SU-DHL-6 (cell line): ENCODE results near the gene EHBP1.

Experiments used
- H2AFZ ChIP-seq: fragments of 200-600 bp; sonication (generic); 2 replicates; pipeline ENCODE4 v1.6.1; 2014; ENCODE audit warnings: low read depth, mild to moderate bottlenecking, moderate library complexity, mixed read lengths, antibody characterized with exemption, low read length; ENCODE audit not compliant: severe bottlenecking
- H3F3A ChIP-seq: fragments of 200-600 bp; shearing (Covaris generic); 2 replicates; pipeline ENCODE4 v1.6.0; 2016; ENCODE audit warnings: antibody characterized with exemption, mild to moderate bottlenecking; ENCODE audit not compliant: insufficient read depth
- H3K27ac ChIP-seq: fragments of 200-600 bp; sonication (generic); 2 replicates; pipeline ENCODE4 v1.5.1; 2016; ENCODE audit warnings: low read depth, mild to moderate bottlenecking, low read length, moderate library complexity, mixed read lengths
- H3K27me3 ChIP-seq: fragments of 200-600 bp; sonication (generic), shearing (Covaris generic); 2 replicates; pipeline ENCODE4 v1.6.0; 2014; ENCODE audit warnings: mild to moderate bottlenecking, low read length
- H3K36me3 ChIP-seq: fragments of 200-600 bp; sonication (generic); 2 replicates; pipeline ENCODE4 v1.6.1; 2014; ENCODE audit warnings: mild to moderate bottlenecking, low read length, mixed read lengths
- H3K4me2 ChIP-seq: fragments of 300-600, 200-600 bp; shearing (Covaris generic), sonication (generic); 2 replicates; pipeline ENCODE4 v1.6.0; 2014; ENCODE audit warnings: low read length, low read depth, mild to moderate bottlenecking; ENCODE audit not compliant: poor library complexity, severe bottlenecking
- H3K4me3 ChIP-seq: fragments of 200-600 bp; sonication (generic); 2 replicates; pipeline ENCODE4 v1.5.1; 2014; ENCODE audit warnings: antibody characterized with exemption, low read length, mild to moderate bottlenecking, mixed read lengths; ENCODE audit not compliant: insufficient read depth, poor library complexity, severe bottlenecking
- H3K79me2 ChIP-seq: fragments of 200-600 bp; sonication (generic); 2 replicates; pipeline ENCODE4 v1.6.1; 2014; ENCODE audit warnings: mild to moderate bottlenecking, low read length, moderate library complexity; ENCODE audit not compliant: insufficient read depth
- H3K9ac ChIP-seq: fragments of 200-600 bp; sonication (generic); 2 replicates; pipeline ENCODE4 v1.7.0; 2014; ENCODE audit warnings: mild to moderate bottlenecking, low read length
- H3K9me2 ChIP-seq: fragments of 200-600 bp; sonication (generic); replicated peaks from 2 replicates; pipeline ENCODE4 v1.6.1; 2014; ENCODE audit warnings: low read length; ENCODE audit not compliant: insufficient read depth
- H3K9me3 ChIP-seq: fragments of 200-600 bp; sonication (generic); 2 replicates; pipeline ENCODE4 v1.6.1; 2014; ENCODE audit warnings: low read length, mixed read lengths; ENCODE audit not compliant: insufficient read depth
- H4K20me1 ChIP-seq: fragments of 200-600 bp; sonication (generic); 2 replicates; pipeline ENCODE4 v1.6.1; 2014; ENCODE audit warnings: low read depth, mild to moderate bottlenecking, antibody characterized with exemption, low read length, moderate library complexity, mixed read lengths
- CTCF ChIP-seq: fragments of 200-600 bp; sonication (generic); IDR thresholded peaks from one replicate; pipeline ENCODE4 v1.5.1; 2017; ENCODE audit warnings: antibody characterized with exemption, mild to moderate bottlenecking, low read length, moderate library complexity; ENCODE audit not compliant: insufficient read depth, poor library complexity, severe bottlenecking
- EZH2phosphoT487 ChIP-seq: fragments of 200-600 bp; sonication (generic), shearing (Covaris generic); conservative IDR thresholded peaks from 2 replicates; pipeline ENCODE4 v1.6.1; 2018; ENCODE audit warnings: mild to moderate bottlenecking, antibody characterized with exemption, low read length, moderate library complexity, mixed read lengths

The EHBP1 gene

GRCh38 chr2:62672601-62673000, 32.9 kb upstream of the EHBP1 start:
- Histone ChIP-seq H3K36me3 (no peaks in the 10 kb centered on the region), H3K9me2 (no peaks in the 10 kb centered on the region), H2AFZ (no peak overlapping the region), H3K4me2 (no peak overlapping the region), H3K79me2 (no peaks in the 10 kb centered on the region), H3K4me3 (no peak overlapping the region), H3K9ac (no peak overlapping the region), H3K27ac (no peak overlapping the region), H3K9me3 (no peaks in the 10 kb centered on the region), H3F3A (no peaks in the 10 kb centered on the region), H3K27me3 (no peaks in the 10 kb centered on the region), H4K20me1 (no peaks in the 10 kb centered on the region)
- no peak for TF ChIP-seq EZH2phosphoT487
- no peak for TF ChIP-seq CTCF

- TF ChIP-seq CTCF (no peak), EZH2phosphoT487 (no peak)
- no peaks in the 10 kb centered on the region for H3K27me3 ChIP-seq
- no peak overlapping the region for H2AFZ ChIP-seq
These were observed 30.5 kb upstream of the EHBP1 start for GRCh38 chr2:62675062-62675461.

GRCh38 chr2:62685256-62685655, 20.3 kb upstream of the EHBP1 start:
- H3K9ac ChIP-seq = no peak overlapping the region
- no peak overlapping the region for H3K4me2 ChIP-seq
- no peaks in the 10 kb centered on the region for H3K9me2 ChIP-seq
- H3K27ac ChIP-seq = no peak overlapping the region
- H2AFZ ChIP-seq = no peak overlapping the region
- H3K79me2 ChIP-seq = no peaks in the 10 kb centered on the region
- H4K20me1 ChIP-seq = no peaks in the 10 kb centered on the region
- no peaks in the 10 kb centered on the region for H3F3A ChIP-seq
- H3K36me3 ChIP-seq = no peaks in the 10 kb centered on the region
- TF ChIP-seq EZH2phosphoT487 = no peak
- TF ChIP-seq CTCF = no peak
- no peaks in the 10 kb centered on the region for H3K9me3 ChIP-seq
- H3K4me3 ChIP-seq = no peak overlapping the region
- no peaks in the 10 kb centered on the region for H3K27me3 ChIP-seq

More at GRCh38 chr2:62675062-62675461, 30.5 kb upstream of the EHBP1 start:
- Histone ChIP-seq H4K20me1 (no peaks in the 10 kb centered on the region), H3K4me3 (no peak overlapping the region), H3F3A (no peaks in the 10 kb centered on the region), H3K27ac (no peak overlapping the region), H3K36me3 (no peaks in the 10 kb centered on the region), H3K4me2 (no peak overlapping the region), H3K79me2 (no peaks in the 10 kb centered on the region), H3K9ac (no peak overlapping the region), H3K9me3 (no peaks in the 10 kb centered on the region), H3K9me2 (no peaks in the 10 kb centered on the region)
